M059J (cell line): ENCODE measurements around the gene CACHD1. TPM values are rescaled to one million over a fixed set of nuclear protein-coding genes. Genes with fewer than 3 reads are reported as not detected.

Experiments
- DNase-seq: peaks from one replicate; pipeline ENCODE4 v3.0.0-alpha.2; 2012; ENCODE audit warnings: low read depth
- total RNA-seq: library from RNA; depleted of rRNA; stranded (reverse); fragments of >200 nt; shearing (Covaris generic); gene quantifications from 2 replicates; pipeline ENCODE4 v1.2.3, GENCODE V29; 2014

CACHD1 gene
- total RNA-seq, 1 experiment from 2014 or later = 2.1 TPM

- DNase-seq = peak; percentile 4
Observed at GRCh38 chr1:64654519-64655341, 184.8 kb downstream of the CACHD1 start.

- no peak for DNase-seq
Observed at GRCh38 chr1:64655861-64656260, 185.9 kb downstream of the CACHD1 start.

- no peak for DNase-seq
Observed at GRCh38 chr1:64659478-64660138, 189.7 kb downstream of the CACHD1 start.

GRCh38 chr1:64663668-64664067 is 193.7 kb downstream of the CACHD1 start:
- DNase-seq = peak; percentile 9

- no peak for DNase-seq
Observed at GRCh38 chr1:64664299-64664698, 194.4 kb downstream of the CACHD1 start.

GRCh38 chr1:64669098-64669675 is 199.3 kb downstream of the CACHD1 start:
- DNase-seq = no peak

GRCh38 chr1:64675718-64676345 is 205.9 kb downstream of the CACHD1 start:
- no peak for DNase-seq

GRCh38 chr1:64676386-64676785 is 206.5 kb downstream of the CACHD1 start:
- no peak for DNase-seq

- DNase-seq = no peak
Observed at GRCh38 chr1:64677532-64677931, 207.6 kb downstream of the CACHD1 start.

- DNase-seq = no peak
Observed at GRCh38 chr1:64678366-64678765, 208.4 kb downstream of the CACHD1 start.

- no peak for DNase-seq
Observed at GRCh38 chr1:64679177-64679576, 209.2 kb downstream of the CACHD1 start.

GRCh38 chr1:64680599-64680998 is 210.7 kb downstream of the CACHD1 start:
- no peak for DNase-seq

GRCh38 chr1:64681043-64681442 is 211.1 kb downstream of the CACHD1 start:
- DNase-seq = no peak

GRCh38 chr1:64683419-64683818 is 213.5 kb downstream of the CACHD1 start:
- DNase-seq = no peak

GRCh38 chr1:64685217-64685616 is 215.3 kb downstream of the CACHD1 start:
- DNase-seq = no peak

- DNase-seq = no peak
Observed at GRCh38 chr1:64685765-64686341, 215.9 kb downstream of the CACHD1 start.

- peak; percentile 49 for DNase-seq
Observed at GRCh38 chr1:64686828-64687724, 217.1 kb downstream of the CACHD1 start.

- DNase-seq = peak; percentile 31
Observed at GRCh38 chr1:64687725-64688327, 217.9 kb downstream of the CACHD1 start.

GRCh38 chr1:64691626-64692025 is 221.7 kb downstream of the CACHD1 start:
- peak; percentile 17 for DNase-seq

GRCh38 chr1:64692911-64693310 is 223.0 kb downstream of the CACHD1 start:
- no peak for DNase-seq

- DNase-seq = no peak
Observed at GRCh38 chr1:64693406-64693805, 223.5 kb downstream of the CACHD1 start.
